B cell (primary cell): Measurements from ENCODE around the gene TNFRSF13B. TPM values are rescaled to one million over a fixed set of nuclear protein-coding genes. Genes with fewer than 3 reads are reported as not detected.

Source experiments
- ATAC-seq: fragments of 200-7000 bp; cut with Tn5 transposase; one replicate; pipeline ENCODE4 v1.10.0; 2021; ENCODE audit warnings: low read depth, mild to moderate bottlenecking, moderate number of reproducible peaks, moderate library complexity
- CTCF ChIA-PET: fragments of 350-600 bp; sonication (Branson Sonifier 250); formaldehyde crosslinking; loops from one replicate; lab custom pipeline; 2021; ENCODE audit warnings: antibody characterized with exemption, inconsistent platforms; lab: Charles Lee
- POLR2A ChIA-PET: fragments of 350-600 bp; sonication (Branson Sonifier 250); formaldehyde crosslinking; loops from one replicate; lab custom pipeline; 2021; ENCODE audit warnings: antibody characterized with exemption; lab: Charles Lee
- DNase-seq: peaks from one replicate; pipeline ENCODE4 v3.0.0; 2013
- H2AFZ ChIP-seq: 2 replicates; pipeline ENCODE4 v1.6.1; 2012; ENCODE audit warnings: mild to moderate bottlenecking, low read depth, low read length; ENCODE audit not compliant: insufficient read depth, poor library complexity, severe bottlenecking
- H3K27ac ChIP-seq, 2 donors: 1 replicate in 1 of 2; 2 replicates in 1 of 2; pipeline ENCODE4 v1.5.1; 2012 to 2013; ENCODE audit warnings: low read length in 2 of 2, mild to moderate bottlenecking in 2 of 2, moderate library complexity in 1 of 2
- H3K27me3 ChIP-seq, 4 experiments: fragments of 200-600 bp in 1 of 4; sonication (generic) in 1 of 4; replicated peaks in 1 of 4; 1 replicate in 2 of 4; 2 replicates in 2 of 4; pipeline versions ENCODE4 v1.6.1 to v1.7.0; 2013 to 2016; ENCODE audit warnings: low read length in 3 of 4, mild to moderate bottlenecking in 2 of 4, mixed read lengths in 1 of 4, moderate library complexity in 1 of 4; ENCODE audit not compliant: insufficient read depth in 4 of 4, control insufficient read depth in 3 of 4; ENCODE audit errors: control extremely low read depth in 1 of 4
- H3K36me3 ChIP-seq, 2 experiments: replicated peaks in 1 of 2; 1 replicate in 1 of 2; 2 replicates in 1 of 2; pipeline versions ENCODE4 v1.6.1 to v1.7.1; 2013; ENCODE audit warnings: low read length in 1 of 2; ENCODE audit not compliant: insufficient read depth in 2 of 2, control insufficient read depth in 1 of 2; ENCODE audit errors: control extremely low read depth in 1 of 2, extremely low read depth in 1 of 2
- H3K4me1 ChIP-seq, 2 donors: fragments of 200-600 bp in 1 of 2; sonication (generic) in 1 of 2; 1 replicate in 1 of 2; 2 replicates in 1 of 2; pipeline versions ENCODE4 v1.5.1 to v1.6.1; 2013 to 2017; ENCODE audit warnings: low read length in 2 of 2; ENCODE audit not compliant: control insufficient read depth in 2 of 2, insufficient read depth in 2 of 2
- H3K4me2 ChIP-seq: replicated peaks from 2 replicates; pipeline ENCODE3; 2012; ENCODE audit warnings: mild to moderate bottlenecking, low read depth, low read length; ENCODE audit not compliant: poor library complexity, severe bottlenecking
- H3K4me3 ChIP-seq, 5 experiments: fragments of 200-600 bp in 1 of 5; sonication (generic) in 1 of 5; 1 replicate in 3 of 5; 2 replicates in 2 of 5; pipeline versions ENCODE4 v1.5.1 to v1.7.0; 2011 to 2016; ENCODE audit warnings: low read length in 4 of 5, mild to moderate bottlenecking in 4 of 5, low read depth in 2 of 5, control low read depth in 1 of 5, moderate library complexity in 1 of 5; ENCODE audit not compliant: insufficient read depth in 1 of 5; ENCODE audit errors: control extremely low read depth in 1 of 5, extremely low read depth in 1 of 5
- H3K79me2 ChIP-seq: fragments of 200-600 bp; sonication (generic); one replicate; pipeline ENCODE4 v1.6.0; 2016; ENCODE audit warnings: low read length; ENCODE audit not compliant: control insufficient read depth, insufficient read depth
- H3K9ac ChIP-seq: fragments of 200-600 bp; sonication (generic); 2 replicates; pipeline ENCODE4 v1.6.1; 2017; ENCODE audit warnings: mild to moderate bottlenecking, low read length, moderate library complexity
- H3K9me3 ChIP-seq, 3 donors: one replicate each; pipeline versions ENCODE4 v1.6.1 to v1.7.1; 2013; ENCODE audit warnings: low read length in 2 of 3; ENCODE audit not compliant: control insufficient read depth in 2 of 3, insufficient read depth in 1 of 3; ENCODE audit errors: control extremely low read depth in 1 of 3
- H4K20me1 ChIP-seq: 2 replicates; pipeline ENCODE4 v1.6.0; 2012; ENCODE audit warnings: mild to moderate bottlenecking, low read length; ENCODE audit not compliant: insufficient read depth, control insufficient read depth, poor library complexity, severe bottlenecking
- H3K27ac Mint-ChIP-seq: one replicate; pipeline ENCODE4 v1.8.0; 2021; ENCODE audit warnings: mixed read lengths
- H3K27me3 Mint-ChIP-seq: one replicate; pipeline ENCODE4 v1.8.0; 2021; ENCODE audit warnings: mixed read lengths
- H3K4me1 Mint-ChIP-seq: one replicate; pipeline ENCODE4 v1.8.0; 2021; ENCODE audit warnings: mixed read lengths
- H3K4me3 Mint-ChIP-seq: one replicate; pipeline ENCODE4 v1.8.0; 2021; ENCODE audit warnings: mixed read lengths
- H3K9me3 Mint-ChIP-seq: one replicate; pipeline ENCODE4 v1.8.0; 2022; ENCODE audit warnings: mixed read lengths; ENCODE audit not compliant: insufficient read depth
- CTCF ChIP-seq: fragments of 200-600 bp; IDR thresholded peaks from one replicate; pipeline ENCODE4 v1.8.0; 2022; ENCODE audit warnings: antibody characterized with exemption, mild to moderate bottlenecking
- EZH2 ChIP-seq: IDR thresholded peaks from 2 replicates; pipeline ENCODE4 v1.6.1; 2012; ENCODE audit warnings: borderline replicate concordance, low read depth, mild to moderate bottlenecking, moderate library complexity, low read length; ENCODE audit not compliant: insufficient read depth, poor library complexity, severe bottlenecking
- WGBS: methylation state at CpG from one replicate; pipeline ENCODE4 v1.1.5; 2013; ENCODE audit warnings: missing lambda C conversion rate; ENCODE audit not compliant: insufficient coverage; 5-methylcytosine and 5-hydroxymethylcytosine counted together
- intact Hi-C: fragments of 100-400 bp; cut with micrococcal nuclease; formaldehyde crosslinking; loops from one replicate; pipeline ENCODE4 v1.10.0; 2022
- polyA plus RNA-seq: library from polyadenylated mRNA; depleted of rRNA; stranded (reverse); fragments of >200 nt; gene quantifications from 2 replicates; pipeline ENCODE4 v1.2.3, GENCODE V29; 2012
- total RNA-seq, 2 donors: library from RNA; stranded (reverse); fragments of 120-200 nt in 1 of 2; gene quantifications; 1 replicate in 1 of 2; 2 replicates in 1 of 2; pipeline versions ENCODE4 v1.2.3 to v1.2.4, GENCODE V29; 2013 to 2022

Gene TNFRSF13B
- total and polyA plus RNA-seq, 2 donors (not counting 1 experiment from before 2014, with no cell fraction given), result 74.5 to 219 TPM

DNA sequence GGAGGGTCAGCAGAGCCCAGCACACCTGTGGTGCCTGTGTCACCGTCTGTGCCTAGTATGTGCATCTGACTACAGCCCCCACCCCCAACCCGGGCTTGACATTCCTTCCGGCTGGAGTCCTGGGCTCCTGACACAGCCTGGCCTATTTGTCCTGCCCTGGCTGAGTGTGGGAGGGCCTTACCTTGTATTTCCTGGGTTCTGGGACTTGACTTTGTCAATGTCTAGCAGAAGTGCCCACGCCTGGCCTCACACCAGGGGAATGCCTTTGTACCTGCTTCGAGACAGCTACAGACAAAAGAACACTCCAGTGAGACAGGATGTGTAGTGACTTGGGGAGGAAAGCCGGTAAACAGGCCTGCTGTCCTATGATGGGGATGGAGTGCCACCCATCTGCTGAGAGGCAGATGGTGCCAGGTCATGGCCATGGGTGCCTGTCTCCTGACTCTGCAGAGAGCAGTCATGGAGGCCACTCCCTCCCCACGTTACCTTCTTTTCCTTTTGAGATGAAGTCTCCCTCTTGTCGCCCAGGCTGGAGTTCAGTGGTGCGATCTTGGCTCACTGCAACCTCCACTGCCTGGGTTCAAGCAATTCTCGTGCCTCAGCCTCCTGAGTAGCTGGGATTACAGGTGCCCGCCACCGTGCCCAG lies 42.8 kb downstream of the TNFRSF13B start:
- Mint-ChIP-seq H3K4me1 (peaks cover 3% of the 10 kb centered on the region), H3K4me3 (no peak overlapping the region), H3K27ac (peak overlapping the region; percentile 67), H3K27me3 (no peaks in the 10 kb centered on the region), H3K9me3 (no peaks in the 10 kb centered on the region)
- TF ChIP-seq CTCF (no peak), EZH2 (no peak)
- WGBS, result 91% methylated on average over 9 of the region's 12 CpGs
- intact Hi-C loops, result no loop called here
- no peak overlapping the region for H3K4me3 ChIP-seq
- H3K9me3 ChIP-seq, result no peaks in the 10 kb centered on the region
- H3K4me2 ChIP-seq, result no peak overlapping the region
- H3K36me3 ChIP-seq, result peaks cover 0 to 3% of the 10 kb centered on the region in 2 experiments
- H3K4me1 ChIP-seq, result no peaks in the 10 kb centered on the region
- no peak overlapping the region for H2AFZ ChIP-seq
- no peaks in the 10 kb centered on the region for H4K20me1 ChIP-seq
- DNase-seq (no peak), ATAC-seq (no peak)
- no peaks in the 10 kb centered on the region for H3K79me2 ChIP-seq
- CTCF ChIA-PET, result interaction anchor here (0.5 to 1.0 kb wide), 2 partner anchors 60 to 387 kb away, joined by 3 read pairs; no protein-coding TSS in a partner anchor
- H3K27ac ChIP-seq, result no peak overlapping the region
- POLR2A ChIA-PET, result interaction anchor here (0.6 kb wide), 1 partner anchor 37 kb away, joined by 4 read pairs; no protein-coding TSS in a partner anchor
- H3K9ac ChIP-seq, result no peak overlapping the region
- H3K27me3 ChIP-seq, result no peaks in the 10 kb centered on the region

GRCh38 chr17:16928406-16929034 lies 43.4 kb downstream of the TNFRSF13B start:
- Histone ChIP-seq H3K36me3 (peaks cover 0 to 5% of the 10 kb centered on the region in 2 experiments), H3K9ac (no peak overlapping the region), H3K4me2 (no peak overlapping the region), H3K4me1 (no peaks in the 10 kb centered on the region), H3K79me2 (no peaks in the 10 kb centered on the region), H3K9me3 (no peaks in the 10 kb centered on the region), H4K20me1 (no peaks in the 10 kb centered on the region), H3K27ac (no peak overlapping the region), H2AFZ (no peak overlapping the region), H3K27me3 (no peaks in the 10 kb centered on the region), H3K4me3 (no peak overlapping the region)
- no peak for DNase-seq
- 84% methylated on average over 8 of the region's 8 CpGs for WGBS
- intact Hi-C loops, result no loop called here
- Mint-ChIP-seq H3K9me3 (no peaks in the 10 kb centered on the region), H3K27ac (peak overlapping the region; percentile 67), H3K4me1 (peaks cover 3% of the 10 kb centered on the region), H3K4me3 (no peak overlapping the region), H3K27me3 (no peaks in the 10 kb centered on the region)
- ChIA-PET CTCF (interaction anchor here (0.5 to 1.6 kb wide), 2 partner anchors 63 to 388 kb away, joined by 3 to 6 read pairs; no protein-coding TSS in a partner anchor), POLR2A (interaction anchor here (0.6 kb wide), 1 partner anchor 38 kb away, joined by 4 read pairs; no protein-coding TSS in a partner anchor)
- ATAC-seq, result no peak
- no peak for TF ChIP-seq CTCF
- no peak for TF ChIP-seq EZH2
